ENCODE results near the gene MTHFR. TPM values are rescaled to one million over a fixed set of nuclear protein-coding genes. Genes with fewer than 3 reads are reported as not detected.

MTHFR gene
- total RNA-seq, 4 donors from 2014 or later: 82.0 to 130 (median 87.3) TPM

DNA sequence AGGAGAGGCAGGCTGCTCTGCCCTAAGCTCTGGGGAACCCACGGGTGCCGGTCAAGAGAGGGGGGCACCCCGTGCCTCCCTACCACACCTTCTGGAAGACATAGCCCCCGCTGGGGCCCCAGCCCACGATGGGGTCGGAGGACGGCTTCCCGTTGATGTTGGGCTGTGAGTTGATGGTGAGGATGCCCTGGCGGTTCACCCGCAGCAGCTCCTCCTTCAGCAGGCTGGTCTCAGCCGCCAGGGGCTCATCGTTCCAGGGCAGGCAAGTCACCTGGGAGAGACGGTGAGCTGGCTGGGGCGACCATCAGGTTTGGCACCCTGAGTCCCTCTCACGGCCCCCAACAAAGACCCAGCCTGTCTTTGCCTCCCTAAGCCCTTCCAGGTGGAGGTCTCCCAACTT lies 11.9 kb downstream of the MTHFR start:
- Histone ChIP-seq H3K27me3 (no peaks in the 10 kb centered on the region), H3K36me3 (peaks cover 0 to 53% (median 0%) of the 10 kb centered on the region in 3 donors), H3K4me1 (peaks cover 0 to 29% (median 3%) of the 10 kb centered on the region in 4 donors), H3K4me3 (no peak overlapping the region), H3K27ac (no peak overlapping the region), H3K9me3 (no peaks in the 10 kb centered on the region)
- no peak for DNase-seq
- TF ChIP-seq POLR2A (IDR thresholded peaks at IDR 0.05): no peak
- TF ChIP-seq, protein P1, sequence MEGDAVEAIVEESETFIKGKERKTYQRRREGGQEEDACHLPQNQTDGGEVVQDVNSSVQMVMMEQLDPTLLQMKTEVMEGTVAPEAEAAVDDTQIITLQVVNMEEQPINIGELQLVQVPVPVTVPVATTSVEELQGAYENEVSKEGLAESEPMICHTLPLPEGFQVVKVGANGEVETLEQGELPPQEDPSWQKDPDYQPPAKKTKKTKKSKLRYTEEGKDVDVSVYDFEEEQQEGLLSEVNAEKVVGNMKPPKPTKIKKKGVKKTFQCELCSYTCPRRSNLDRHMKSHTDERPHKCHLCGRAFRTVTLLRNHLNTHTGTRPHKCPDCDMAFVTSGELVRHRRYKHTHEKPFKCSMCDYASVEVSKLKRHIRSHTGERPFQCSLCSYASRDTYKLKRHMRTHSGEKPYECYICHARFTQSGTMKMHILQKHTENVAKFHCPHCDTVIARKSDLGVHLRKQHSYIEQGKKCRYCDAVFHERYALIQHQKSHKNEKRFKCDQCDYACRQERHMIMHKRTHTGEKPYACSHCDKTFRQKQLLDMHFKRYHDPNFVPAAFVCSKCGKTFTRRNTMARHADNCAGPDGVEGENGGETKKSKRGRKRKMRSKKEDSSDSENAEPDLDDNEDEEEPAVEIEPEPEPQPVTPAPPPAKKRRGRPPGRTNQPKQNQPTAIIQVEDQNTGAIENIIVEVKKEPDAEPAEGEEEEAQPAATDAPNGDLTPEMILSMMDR (IDR thresholded peaks at IDR 0.05): no peak

DNA sequence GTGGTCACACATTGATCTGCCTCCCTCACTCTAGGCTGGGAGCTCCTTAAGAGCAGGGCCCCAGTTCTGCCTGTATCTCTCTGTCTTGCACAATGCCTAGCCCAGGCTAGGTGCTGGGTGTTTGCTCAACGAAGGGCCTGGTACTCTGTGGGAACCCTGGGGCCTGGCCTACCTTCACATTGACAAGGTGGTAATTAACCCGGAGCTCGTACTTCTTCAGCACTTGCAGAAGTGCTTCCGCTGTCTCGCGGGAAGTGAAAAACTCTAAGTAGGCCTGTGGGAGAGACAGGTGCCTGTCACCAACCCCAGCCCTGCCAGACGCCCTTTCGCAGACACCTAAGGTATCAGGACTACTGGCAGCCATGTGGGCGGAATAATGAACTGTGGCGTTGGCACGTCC lies 13.7 kb downstream of the MTHFR start:
- Histone ChIP-seq H3K4me3 (no peak overlapping the region), H3K4me1 (peaks cover 0 to 46% (median 3%) of the 10 kb centered on the region in 4 donors), H3K36me3 (peaks cover 0 to 45% (median 0%) of the 10 kb centered on the region in 3 donors), H3K9me3 (no peaks in the 10 kb centered on the region), H3K27me3 (no peaks in the 10 kb centered on the region), H3K27ac (peak overlapping the region; percentile 68 to 93 (median 83))
- DNase-seq: no peak
- TF ChIP-seq, protein P1 (IDR thresholded peaks at IDR 0.05): no peak
- TF ChIP-seq POLR2A (IDR thresholded peaks at IDR 0.05): no peak

DNA sequence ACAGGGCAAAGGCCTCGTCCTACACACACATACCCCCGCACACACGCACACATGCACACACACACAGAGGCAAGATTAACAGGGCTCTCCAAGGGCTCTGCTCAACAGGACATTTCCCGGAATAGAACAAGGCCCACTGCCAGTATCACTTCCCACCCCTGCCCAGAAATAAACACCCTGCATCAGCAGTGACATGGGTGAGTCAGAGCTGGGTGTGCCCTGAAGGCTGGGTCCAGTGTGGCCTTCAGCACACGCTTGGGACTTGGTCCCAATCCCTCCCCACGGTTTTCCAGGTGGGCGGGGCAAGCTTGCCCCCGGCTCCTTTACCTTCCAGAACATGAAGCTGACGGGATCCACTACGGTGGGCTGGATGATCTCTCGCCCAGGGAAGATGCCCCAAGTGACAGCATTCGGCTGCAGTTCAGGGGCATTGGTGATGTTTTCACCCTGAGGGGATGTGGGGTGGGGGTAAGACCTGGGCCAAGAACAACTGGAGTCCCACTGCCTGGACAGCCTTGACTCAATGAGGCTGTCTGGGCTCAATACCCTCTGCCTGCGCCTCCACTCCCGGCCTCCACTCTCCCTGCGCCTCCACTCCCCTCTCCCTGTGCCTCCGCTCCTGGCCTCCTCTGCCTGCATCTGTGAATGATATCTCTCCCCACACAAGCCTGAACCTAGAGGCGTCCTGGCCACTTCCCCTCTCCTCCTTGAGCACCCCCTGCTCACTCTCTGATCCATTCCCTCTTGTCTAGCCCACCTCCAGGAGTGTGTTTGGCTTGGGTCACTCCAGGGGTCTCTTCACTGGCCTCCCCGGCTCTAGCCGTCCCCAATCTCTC lies 14.7 kb downstream of the MTHFR start:
- Histone ChIP-seq H3K36me3 (peaks cover 0 to 38% (median 0%) of the 10 kb centered on the region in 3 donors), H3K27ac (peak overlapping the region; percentile 68 to 93 (median 84)), H3K27me3 (no peaks in the 10 kb centered on the region), H3K9me3 (no peaks in the 10 kb centered on the region), H3K4me1 (peaks cover 0 to 46% (median 3%) of the 10 kb centered on the region in 4 donors), H3K4me3 (no peak overlapping the region)
- DNase-seq: peak; percentile 46 to 91 (median 86)
- TF ChIP-seq, protein P1 (IDR thresholded peaks at IDR 0.05): no peak
- peak in 1 of 2 donors; percentile 40 for TF ChIP-seq POLR2A (IDR thresholded peaks at IDR 0.05)

DNA sequence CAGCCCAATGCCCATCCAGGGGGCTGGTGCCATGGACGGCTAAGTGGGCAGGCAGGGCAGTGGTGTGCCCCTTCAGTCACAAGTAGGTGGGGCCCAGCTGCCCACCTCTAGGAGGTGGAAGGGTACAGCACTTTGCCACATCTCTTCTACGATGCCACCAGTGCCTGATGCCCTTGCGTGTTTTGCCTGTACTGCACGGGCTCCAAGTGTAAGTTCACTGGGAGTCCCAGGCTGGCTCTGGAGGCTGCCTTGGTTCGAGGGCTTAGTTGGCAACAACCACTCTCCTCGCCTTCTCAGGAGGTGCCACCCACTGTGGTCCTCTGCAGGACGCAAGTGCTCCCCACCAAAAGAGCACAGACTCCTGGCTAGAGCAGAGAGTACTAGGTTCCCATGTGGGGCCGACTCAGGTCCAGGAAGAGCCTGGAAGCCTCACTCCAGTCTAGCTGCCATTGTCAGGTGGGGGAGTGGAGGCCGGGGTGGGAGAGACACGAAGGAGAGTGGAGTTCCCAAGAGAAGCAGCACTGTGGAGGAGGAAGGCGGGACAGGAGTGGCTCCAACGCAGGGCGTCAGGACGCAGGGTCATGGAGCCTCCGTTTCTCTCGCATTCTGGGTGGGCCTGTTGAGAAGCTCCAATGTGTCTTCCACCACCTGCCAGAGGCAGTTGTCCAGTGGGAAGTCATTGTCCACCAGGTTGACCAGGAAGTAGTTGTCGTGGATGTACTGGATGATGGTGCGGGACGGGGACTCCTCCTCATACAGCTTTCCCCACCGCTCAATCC lies 15.5 kb downstream of the MTHFR start:
- Histone ChIP-seq H3K4me3 (no peak overlapping the region), H3K27me3 (no peaks in the 10 kb centered on the region), H3K27ac (peak overlapping the region; percentile 68 to 93 (median 84)), H3K9me3 (no peaks in the 10 kb centered on the region), H3K4me1 (peaks cover 0 to 47% (median 4%) of the 10 kb centered on the region in 4 donors), H3K36me3 (peaks cover 0 to 30% (median 0%) of the 10 kb centered on the region in 3 donors)
- TF ChIP-seq POLR2A (IDR thresholded peaks at IDR 0.05): no peak
- TF ChIP-seq, protein P1 (IDR thresholded peaks at IDR 0.05): no peak
- no peak for DNase-seq

DNA sequence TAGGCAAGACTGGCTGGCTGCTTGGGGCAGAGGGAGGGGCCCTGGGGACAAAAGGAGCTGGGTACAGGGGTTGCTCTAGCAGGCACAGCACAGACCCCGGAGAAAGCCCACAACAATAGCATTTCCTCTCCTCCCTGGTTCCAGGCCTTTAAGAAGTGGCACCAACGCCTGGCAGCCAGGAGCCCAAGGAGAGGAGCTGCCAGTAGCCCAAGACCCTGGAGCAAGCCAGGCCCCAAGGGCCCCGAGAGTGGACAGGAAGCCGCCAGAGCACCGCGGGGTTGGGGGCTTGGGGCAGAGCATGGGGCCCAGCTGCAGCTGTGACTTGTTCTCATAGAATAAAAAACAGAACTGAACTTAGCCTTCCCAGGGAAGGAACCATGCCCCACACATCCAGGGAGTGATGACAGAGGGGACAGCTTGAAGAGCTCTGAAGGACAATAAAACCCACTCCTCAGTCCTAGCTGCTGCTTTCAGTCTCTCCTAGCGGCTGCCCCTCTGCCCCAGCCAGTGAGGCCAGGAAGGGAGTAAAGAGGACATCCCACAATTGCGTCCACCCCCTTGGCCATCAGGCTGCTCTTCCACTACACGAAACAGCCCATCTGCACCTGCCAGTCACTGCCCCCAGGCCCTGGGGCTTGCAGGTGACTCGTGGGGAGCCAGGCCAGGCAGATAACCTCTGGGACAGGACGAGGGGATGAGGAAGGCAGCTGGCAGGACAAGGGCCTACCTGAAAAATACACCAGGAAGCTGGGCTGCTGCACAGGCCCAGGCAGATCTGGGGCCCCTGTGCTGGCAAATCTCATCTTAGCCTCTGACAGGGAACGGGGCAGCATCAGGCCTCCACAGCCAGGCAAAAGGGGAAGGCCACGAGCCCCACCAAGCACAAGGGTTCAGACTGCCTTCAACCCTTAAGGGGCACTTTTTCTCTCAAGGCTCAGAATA lies 16.4 kb downstream of the MTHFR start:
- DNase-seq: no peak
- TF ChIP-seq POLR2A (IDR thresholded peaks at IDR 0.05): no peak
- TF ChIP-seq, protein P1 (IDR thresholded peaks at IDR 0.05): no peak
- Histone ChIP-seq H3K4me3 (no peak overlapping the region), H3K27ac (peak overlapping the region; percentile 68 to 93 (median 84)), H3K4me1 (peaks cover 0 to 56% (median 11%) of the 10 kb centered on the region in 4 donors), H3K27me3 (no peaks in the 10 kb centered on the region), H3K9me3 (no peaks in the 10 kb centered on the region), H3K36me3 (peaks cover 0 to 21% (median 0%) of the 10 kb centered on the region in 3 donors)
